ENCODE results near the gene LAGE3. TPM values are rescaled to one million over a fixed set of nuclear protein-coding genes. Genes with fewer than 3 reads are reported as not detected.
A peak's percentile ranks its signal among the peaks of the same experiment; 100 is the strongest.

Gene LAGE3
- total and polyA plus RNA-seq, 2 donors (not counting 3 experiments of a cell fraction or from before 2014, with no cell fraction given), result 14.3 to 31.9 TPM

DNA sequence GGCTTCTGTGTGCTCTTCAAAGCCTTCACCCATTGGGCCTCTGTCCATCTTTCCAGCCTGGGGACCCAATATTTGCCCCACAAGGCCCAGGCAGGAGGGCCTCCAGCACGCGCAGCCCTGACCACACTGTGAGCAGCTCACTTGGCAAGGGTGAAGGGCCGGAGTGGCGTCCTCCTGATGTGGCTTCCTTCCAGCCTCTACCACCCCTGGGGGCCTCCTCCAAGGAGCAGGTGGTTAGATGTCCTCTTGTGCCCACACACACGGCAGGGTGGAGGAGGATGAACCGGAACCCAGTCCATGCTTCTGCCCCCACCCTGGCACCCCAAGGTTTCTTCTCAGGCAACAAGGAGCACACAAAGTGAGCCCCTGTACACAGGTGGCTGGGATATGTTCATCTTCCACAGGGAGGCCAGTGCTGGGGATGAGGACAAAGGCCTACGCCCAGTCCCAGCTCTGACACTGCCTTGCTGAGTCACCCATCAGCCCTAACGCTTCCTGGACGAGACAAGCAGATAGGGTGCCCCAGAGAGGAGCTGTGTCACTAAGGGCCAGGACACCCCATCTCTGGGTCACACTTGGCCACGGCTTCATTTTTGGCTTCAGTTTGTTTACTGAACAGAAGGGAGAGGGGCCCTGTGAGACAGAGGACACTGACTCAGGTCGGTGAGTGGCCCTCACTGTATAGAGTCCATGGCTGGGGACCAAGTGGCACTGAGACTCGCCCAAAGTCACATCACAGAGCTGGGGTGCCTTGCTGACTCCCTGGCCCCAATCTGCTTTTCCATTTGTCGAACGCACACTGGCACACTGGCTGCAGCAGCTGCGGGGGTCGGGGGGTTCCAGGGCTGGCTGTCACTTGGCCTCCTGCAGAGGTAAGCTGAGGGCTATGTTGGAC, 5.4 kb upstream of the LAGE3 start:
- dilution Hi-C loops (cut with MboI; ENCODE audit: extremely low pct_ligation_motif_present, low sequenced_read_pairs), result no loop called here
- no peak for FAIRE-seq
- intact Hi-C loops (cut with micrococcal nuclease), result no loop called here
- DNase-seq (ENCODE audit: low read depth, low spot score), result no peak
- H3K9me1 ChIP-seq (replicated peaks; ENCODE audit: control insufficient read depth, extremely low read depth, insufficient read depth, low read length), result no peaks in the 10 kb centered on the region
- no peak overlapping the region for H3K4me2 ChIP-seq (ENCODE audit: insufficient read depth, low read length)
- BruUV-seq (replicated peaks), result TSS peak; percentile 7
- no peak overlapping the region for H2AFZ ChIP-seq (ENCODE audit: low read depth, low read length)
- no peaks in the 10 kb centered on the region for H3K27me3 ChIP-seq (ENCODE audit: control insufficient read depth in 2 of 2, insufficient read depth in 2 of 2, low read length in 2 of 2)
- H3K4me1 ChIP-seq (ENCODE audit: control insufficient read depth, extremely low read depth, insufficient read depth, low read length), result peaks cover 3% of the 10 kb centered on the region
- no peaks in the 10 kb centered on the region for H3K9me3 ChIP-seq (replicated peaks; ENCODE audit: control insufficient read depth, insufficient read depth, low read length)
- no peak for TF ChIP-seq GATA2 (IDR thresholded peaks at IDR 0.05; ENCODE audit: insufficient read depth, insufficient read length, low read depth, low read length)
- TF ChIP-seq POLR2AphosphoS5 (IDR thresholded peaks at IDR 0.05; ENCODE audit: insufficient read depth, low read depth, low read length), result no peak
- H3K79me2 ChIP-seq (ENCODE audit: control insufficient read depth, insufficient read depth, low read length), result peaks cover 10% of the 10 kb centered on the region
- ChIA-PET POLR2A (no interaction called here), CTCF (interaction anchor here (2.0 kb wide), 1 partner anchor 8 kb away, joined by 7 read pairs; no protein-coding TSS in a partner anchor)
- no peaks in the 10 kb centered on the region for H4K20me1 ChIP-seq (replicated peaks; ENCODE audit: control insufficient read depth, extremely low read depth, insufficient read depth, low read length)
- H3K4me3 ChIP-seq (replicated peaks in 1 of 3; ENCODE audit: insufficient read depth in 1 of 3, low read depth in 1 of 3, low read length in 3 of 3), result no peak overlapping the region
- H3K27ac ChIP-seq (ENCODE audit: insufficient read depth, low read depth, low read length), result no peak overlapping the region
- H3K36me3 ChIP-seq (ENCODE audit: control insufficient read depth in 2 of 2, extremely low read depth in 1 of 2, insufficient read depth in 2 of 2, low read length in 2 of 2), result no peaks in the 10 kb centered on the region
- H3K9ac ChIP-seq (replicated peaks; ENCODE audit: extremely low read depth, insufficient read depth, low read length), result no peak overlapping the region

GRCh38 chrX:154483325-154483724, 4.2 kb upstream of the LAGE3 start:
- DNase-seq (ENCODE audit: low read depth, low spot score), result no peak
- Histone ChIP-seq H3K4me1 (ENCODE audit: control insufficient read depth, extremely low read depth, insufficient read depth, low read length) (peaks cover 8% of the 10 kb centered on the region), H3K79me2 (ENCODE audit: control insufficient read depth, insufficient read depth, low read length) (peaks cover 10% of the 10 kb centered on the region), H4K20me1 (replicated peaks; ENCODE audit: control insufficient read depth, extremely low read depth, insufficient read depth, low read length) (no peaks in the 10 kb centered on the region), H3K9ac (replicated peaks; ENCODE audit: extremely low read depth, insufficient read depth, low read length) (no peak overlapping the region), H3K4me2 (ENCODE audit: insufficient read depth, low read length) (no peak overlapping the region), H3K9me3 (replicated peaks; ENCODE audit: control insufficient read depth, insufficient read depth, low read length) (no peaks in the 10 kb centered on the region), H3K36me3 (ENCODE audit: control insufficient read depth in 2 of 2, extremely low read depth in 1 of 2, insufficient read depth in 2 of 2, low read length in 2 of 2) (no peaks in the 10 kb centered on the region), H3K4me3 (replicated peaks in 1 of 3; ENCODE audit: insufficient read depth in 1 of 3, low read depth in 1 of 3, low read length in 3 of 3) (no peak overlapping the region), H3K27ac (ENCODE audit: insufficient read depth, low read depth, low read length) (no peak overlapping the region), H2AFZ (ENCODE audit: low read depth, low read length) (no peak overlapping the region), H3K27me3 (ENCODE audit: control insufficient read depth in 2 of 2, insufficient read depth in 2 of 2, low read length in 2 of 2) (no peaks in the 10 kb centered on the region), H3K9me1 (replicated peaks; ENCODE audit: control insufficient read depth, extremely low read depth, insufficient read depth, low read length) (no peaks in the 10 kb centered on the region)
- ChIA-PET POLR2A (no interaction called here), CTCF (no interaction called here)
- no peak for TF ChIP-seq POLR2A (IDR thresholded peaks at IDR 0.05; ENCODE audit: low read depth, low read length)
- TF ChIP-seq MYC (IDR thresholded peaks at IDR 0.05; ENCODE audit: low read depth, low read length), result no peak
- no peak for TF ChIP-seq JUN (IDR thresholded peaks at IDR 0.05; ENCODE audit: borderline replicate concordance, insufficient read depth, insufficient read length, low read depth)
- no peak for TF ChIP-seq FOS (IDR thresholded peaks at IDR 0.05; ENCODE audit: borderline replicate concordance, insufficient read depth, low read length)
- no peak for TF ChIP-seq MAX (IDR thresholded peaks at IDR 0.05; ENCODE audit: insufficient read depth, insufficient read length)
- TF ChIP-seq POLR2AphosphoS5 (IDR thresholded peaks at IDR 0.05; ENCODE audit: insufficient read depth, low read depth, low read length), result no peak
- no peak for TF ChIP-seq CTCF (IDR thresholded peaks at IDR 0.05; ENCODE audit: extremely low read depth in 1 of 2, insufficient read depth in 1 of 2, low read depth in 1 of 2, low read length in 2 of 2)
- TF ChIP-seq GATA2 (IDR thresholded peaks at IDR 0.05; ENCODE audit: insufficient read depth, insufficient read length, low read depth, low read length), result no peak
- no peak for TF ChIP-seq EZH2 (IDR thresholded peaks at IDR 0.05; ENCODE audit: borderline replicate concordance, low read depth, low read length, severe bottlenecking)
- FAIRE-seq, result no peak
- intact Hi-C loops (cut with micrococcal nuclease) (no loop called here), dilution Hi-C loops (cut with MboI; ENCODE audit: extremely low pct_ligation_motif_present, low sequenced_read_pairs) (no loop called here)
- no TSS peak for BruUV-seq (replicated peaks)

Data from endothelial cell of umbilical vein (primary cell).